Epidermal melanocyte (primary cell): ENCODE results near the gene DYNLT4.
"Not testable (repeated sequence)": the region's sequence is repeated elsewhere in the genome, so short reads cannot be mapped to it uniquely, and the experiment has no call there.

Experiments used
- DNase-seq: peaks from one replicate; pipeline ENCODE4 v3.0.0; 2011; ENCODE audit warnings: low spot score; ENCODE audit not compliant: insufficient read length

The DYNLT4 gene, protein sequence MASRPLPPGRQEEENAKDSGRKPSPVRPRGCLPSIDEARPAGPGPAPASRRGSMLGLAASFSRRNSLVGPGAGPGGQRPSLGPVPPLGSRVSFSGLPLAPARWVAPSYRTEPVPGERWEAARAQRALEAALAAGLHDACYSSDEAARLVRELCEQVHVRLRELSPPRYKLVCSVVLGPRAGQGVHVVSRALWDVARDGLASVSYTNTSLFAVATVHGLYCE

DNA sequence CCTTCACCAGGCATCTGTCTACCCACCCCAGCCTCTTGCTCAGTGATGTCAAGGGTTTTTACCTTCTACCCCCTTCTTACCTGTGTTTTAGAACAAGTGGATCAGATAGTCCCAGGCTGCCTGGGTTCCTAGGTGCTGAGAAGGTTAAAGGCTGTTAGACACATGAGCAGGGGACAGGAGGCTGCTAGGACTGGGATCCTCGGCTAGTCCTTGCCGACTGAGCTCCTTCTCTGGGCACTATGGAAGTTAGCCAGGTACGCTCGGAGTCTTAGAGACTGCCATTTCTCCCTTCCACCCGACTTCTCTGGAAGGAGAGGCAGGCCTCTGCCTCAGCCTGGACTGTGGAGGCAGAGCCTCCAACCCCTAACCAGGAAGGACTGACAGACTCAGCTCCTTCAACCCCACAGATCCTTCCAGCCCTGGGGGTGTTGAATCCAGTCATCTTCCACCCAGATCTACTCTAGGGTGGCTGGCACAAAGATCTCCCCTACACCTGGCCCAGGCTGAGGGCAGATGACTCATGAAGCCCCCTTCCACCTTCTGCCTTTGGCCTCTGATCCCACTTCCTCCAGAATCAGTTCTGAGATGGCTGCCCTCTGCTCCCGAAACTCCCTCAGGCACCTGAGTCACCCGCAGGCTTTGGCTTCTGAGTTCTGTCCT is at the start of gene DYNLT4:
TSS of gene DYNLT4 (minus strand) at position 648 of the 660 bp plus-strand sequence. CDS start 683 bp downstream, outside the sequence.
- DNase-seq = no peak

DNA sequence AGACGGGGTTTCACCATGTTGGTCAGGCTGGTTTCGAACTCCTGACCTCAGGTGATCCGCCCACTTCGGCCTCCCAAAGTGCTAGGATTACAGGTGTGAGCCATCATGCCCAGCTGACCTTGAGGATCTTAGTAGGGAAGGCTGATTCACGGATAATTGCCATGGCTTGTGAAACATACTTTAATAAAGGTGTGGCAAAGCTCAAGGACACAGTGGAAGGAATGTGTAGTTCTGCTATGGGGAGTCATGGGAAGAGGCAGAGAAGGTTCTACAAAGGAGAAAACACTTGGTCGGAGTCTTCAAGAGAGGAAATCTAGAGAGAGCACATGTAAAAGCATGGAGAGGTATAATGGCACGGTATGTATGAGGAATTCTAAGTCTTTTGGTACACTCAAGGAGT is 48.6 kb upstream of the DYNLT4 start:
- DNase-seq = no peak

DNA sequence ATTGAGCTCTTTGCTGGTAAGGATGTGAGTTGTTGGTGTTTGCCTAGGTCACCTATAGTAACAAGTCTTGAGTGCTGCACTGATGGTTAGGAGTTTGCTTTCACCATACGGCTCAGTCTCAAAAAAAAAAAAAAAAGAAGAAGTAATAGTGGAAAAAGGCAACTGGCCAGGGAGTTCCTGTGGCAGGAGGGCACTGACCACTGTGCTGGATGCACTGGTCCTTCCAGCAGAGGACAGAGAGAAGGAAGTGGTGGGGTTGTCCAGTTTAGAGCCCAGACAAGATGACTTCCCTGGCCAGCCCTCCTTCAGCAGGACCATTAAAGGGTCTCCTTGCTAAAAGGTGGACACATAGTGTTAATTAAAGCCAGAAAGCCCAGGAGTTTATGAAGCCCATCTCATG is 47.8 kb upstream of the DYNLT4 start:
- DNase-seq = no peak

DNA sequence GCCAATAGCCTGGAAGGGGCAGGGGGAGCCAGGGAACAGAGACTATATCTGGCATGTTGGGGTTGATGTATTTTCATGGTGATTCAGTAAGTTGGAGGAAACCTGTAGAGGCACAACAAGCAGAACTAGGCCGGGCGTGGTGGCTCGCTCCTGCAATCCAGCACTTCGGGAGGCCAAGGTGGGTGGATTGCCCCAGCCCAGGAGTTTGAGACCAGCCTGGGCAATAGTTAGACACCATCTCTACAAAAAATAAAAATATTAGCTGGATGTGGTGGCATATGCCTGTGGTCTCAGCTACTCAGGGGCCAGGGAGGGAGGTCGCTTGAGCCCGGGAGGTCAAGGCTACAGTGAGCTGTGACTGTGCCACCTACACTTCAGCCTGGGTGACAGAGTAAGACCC is 46.0 kb upstream of the DYNLT4 start:
- DNase-seq = no peak

DNA sequence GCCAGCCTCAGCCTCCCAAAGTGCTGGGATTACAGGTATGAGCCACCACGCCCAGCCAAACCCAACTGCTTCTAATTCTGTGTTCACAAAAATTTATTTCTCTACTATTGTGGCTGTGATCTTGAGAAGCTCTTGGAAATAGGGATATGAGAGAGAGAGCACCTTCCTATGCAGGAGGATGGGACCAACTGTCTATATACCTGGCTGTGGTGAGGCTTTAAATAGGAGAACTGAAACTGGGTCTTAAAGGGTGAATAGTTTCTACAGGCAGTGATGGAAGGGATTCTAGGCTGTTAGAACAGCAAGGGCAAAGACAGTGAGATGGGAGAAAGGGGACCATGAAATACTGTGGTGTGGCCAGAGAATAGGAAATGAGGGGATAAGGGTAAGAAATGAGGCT is 44.2 kb upstream of the DYNLT4 start:
- no peak for DNase-seq

DNA sequence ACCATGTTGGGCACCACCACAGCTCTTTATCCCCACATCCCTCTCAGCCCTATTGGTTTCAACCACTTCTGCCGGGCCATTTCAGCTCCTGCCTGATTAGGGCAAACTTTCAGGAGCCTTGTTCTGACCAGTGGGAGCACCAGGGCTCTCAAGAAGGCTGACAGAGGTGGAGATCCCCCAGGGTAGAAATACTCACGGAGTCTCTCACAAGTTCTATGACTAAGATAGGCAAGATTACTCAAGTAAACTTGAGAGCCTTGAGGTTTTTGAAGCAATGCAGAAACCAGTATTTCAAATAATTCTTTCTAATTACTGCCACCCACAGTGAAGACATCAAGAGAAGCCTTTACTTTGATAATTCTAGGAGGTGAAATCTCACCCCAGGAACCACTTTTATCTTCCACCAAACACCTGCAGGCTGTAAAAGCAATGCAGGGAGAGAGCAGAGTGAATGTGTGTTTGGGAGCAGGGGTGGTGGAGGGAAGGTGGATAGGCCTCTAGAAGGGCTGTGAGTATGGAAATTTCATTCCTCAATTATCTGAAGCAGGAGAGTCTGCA is 42.5 kb upstream of the DYNLT4 start:
- no peak for DNase-seq

DNA sequence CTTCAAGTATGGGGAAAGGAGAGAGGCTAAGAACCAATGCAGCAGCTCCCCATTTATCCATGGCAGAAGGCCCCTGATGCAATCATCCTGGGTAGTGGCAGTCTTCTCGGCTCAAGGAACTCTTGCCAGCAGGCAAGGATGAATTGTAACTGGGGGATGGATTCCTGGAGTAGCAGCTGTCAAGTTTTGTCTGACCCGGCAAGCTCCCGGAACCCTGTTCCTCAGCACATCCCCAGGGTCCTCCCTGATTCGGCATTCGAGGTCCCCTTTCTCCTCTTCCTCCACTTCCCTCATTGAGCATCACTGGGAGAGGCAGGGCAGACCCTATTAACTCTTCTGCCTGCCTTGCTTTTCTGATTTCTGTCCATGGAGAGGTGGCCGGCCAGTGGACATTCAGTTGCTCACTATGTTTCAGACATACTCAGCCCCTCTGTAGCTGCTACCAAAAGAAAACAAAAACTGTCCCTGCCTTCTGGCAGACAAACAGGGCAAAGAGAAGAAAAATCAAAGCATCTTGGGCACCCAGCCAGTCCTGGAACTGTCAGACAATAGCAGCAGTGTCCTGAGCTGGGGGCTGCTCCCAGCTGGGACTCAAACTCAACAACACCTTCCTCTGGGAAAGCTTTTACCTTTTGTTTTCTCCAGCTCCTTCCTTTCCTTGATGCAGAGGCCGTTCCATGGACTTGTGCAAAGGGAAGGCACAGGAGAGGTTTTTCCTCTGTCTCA is 41.5 kb upstream of the DYNLT4 start:
- DNase-seq = no peak

DNA sequence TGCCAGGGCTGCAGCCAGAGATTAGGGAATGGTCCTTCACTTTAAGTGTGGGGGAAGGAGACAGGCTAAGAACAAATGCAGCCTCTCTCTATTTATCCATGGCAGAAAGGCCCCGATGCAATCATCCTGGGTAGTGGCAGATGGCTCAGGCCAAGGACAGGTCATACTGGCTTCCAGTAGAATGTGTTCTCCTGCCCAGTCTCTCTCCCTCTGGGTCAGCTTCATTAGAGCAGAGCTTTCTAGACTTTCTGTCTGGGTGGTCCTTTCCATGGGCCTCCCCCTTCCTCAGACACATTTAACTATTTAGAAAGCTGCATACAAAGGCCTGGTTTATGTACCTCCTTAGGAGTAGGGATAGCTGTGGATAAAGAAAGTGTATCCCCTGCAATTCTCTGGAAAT is 40.7 kb upstream of the DYNLT4 start:
- no peak for DNase-seq

DNA sequence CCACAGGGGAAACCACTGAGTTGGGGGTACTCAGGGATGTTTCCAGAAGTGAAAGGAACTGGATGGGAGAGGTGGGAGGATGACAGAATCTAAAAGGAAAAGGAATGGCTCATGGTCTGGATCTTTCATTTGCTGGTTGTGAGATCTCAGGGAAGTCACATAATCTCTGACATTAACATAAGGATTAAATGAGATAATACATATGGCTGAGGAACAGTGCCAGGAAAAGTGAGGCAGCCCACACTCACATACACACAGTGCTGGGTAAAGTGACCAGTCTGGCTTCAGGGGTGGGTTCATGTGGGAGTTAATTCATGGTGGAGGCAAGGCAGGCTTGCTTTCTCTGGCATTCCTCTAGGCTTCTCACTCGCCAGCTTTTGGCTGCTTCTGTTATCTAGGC is 39.8 kb upstream of the DYNLT4 start:
- no peak for DNase-seq

DNA sequence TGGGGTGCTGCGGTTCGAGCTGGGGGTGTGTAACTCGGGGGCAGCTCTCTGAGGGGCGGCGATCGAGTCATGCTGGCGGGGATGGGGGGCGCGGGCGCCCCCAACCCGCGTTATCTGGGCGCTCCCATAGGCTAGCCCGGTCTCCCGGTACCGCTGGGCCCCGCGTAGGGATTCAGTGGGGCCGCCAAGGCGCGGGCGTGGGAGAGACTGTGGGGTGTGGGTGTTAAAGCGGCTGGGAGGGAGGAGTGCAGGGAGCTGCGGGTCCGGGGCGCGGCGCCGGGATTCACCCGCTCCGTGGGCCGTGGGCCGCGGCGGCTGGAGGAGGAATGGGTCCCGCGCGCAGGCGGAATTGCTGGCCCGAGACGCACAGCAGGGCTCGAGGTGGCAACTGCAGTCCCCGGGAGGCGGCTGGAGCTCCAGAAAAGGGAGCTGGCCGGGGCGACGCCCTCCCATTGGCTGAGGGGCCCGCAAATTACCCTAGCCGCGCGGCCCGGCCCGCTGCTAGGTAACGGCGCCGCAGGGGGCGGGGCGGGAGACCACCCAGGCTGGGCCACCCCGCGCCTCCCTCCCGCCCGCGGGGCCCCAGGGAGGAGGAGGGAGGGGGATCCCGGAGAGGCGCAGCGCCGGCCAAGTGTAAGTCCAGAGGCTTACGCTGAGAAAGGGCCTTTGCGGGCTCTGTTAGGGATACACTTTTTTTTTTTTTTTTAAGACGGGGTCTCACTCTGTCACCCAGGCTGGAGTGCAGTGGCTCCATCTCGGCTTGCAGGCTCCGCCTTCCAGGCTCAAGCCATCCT is 35.9 kb upstream of the DYNLT4 start, which contains the start of gene PTCH2:
TSS of gene PTCH2 (minus strand) at position 392 of the 794 bp plus-strand sequence. CDS start at position 71, 321 bp downstream.
- peak; percentile 81 for DNase-seq

DNA sequence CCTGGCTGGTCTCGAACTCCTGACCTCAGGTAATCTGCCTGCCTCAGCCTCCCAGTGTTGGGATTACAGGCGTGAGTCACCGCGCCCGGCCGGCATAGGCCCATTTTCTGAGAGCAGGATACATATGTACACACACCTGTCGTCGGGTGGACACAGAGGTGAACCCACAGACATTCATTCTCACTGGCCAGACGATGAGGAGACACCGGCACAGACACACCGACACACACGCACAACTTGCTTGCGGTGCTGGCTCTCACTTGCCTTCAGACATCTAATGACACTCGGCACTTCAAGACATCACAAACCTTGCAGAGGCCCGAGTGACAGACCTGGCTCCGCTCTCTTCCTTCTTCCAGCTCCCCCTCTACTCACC is 35.3 kb upstream of the DYNLT4 start:
- DNase-seq = no peak

DNA sequence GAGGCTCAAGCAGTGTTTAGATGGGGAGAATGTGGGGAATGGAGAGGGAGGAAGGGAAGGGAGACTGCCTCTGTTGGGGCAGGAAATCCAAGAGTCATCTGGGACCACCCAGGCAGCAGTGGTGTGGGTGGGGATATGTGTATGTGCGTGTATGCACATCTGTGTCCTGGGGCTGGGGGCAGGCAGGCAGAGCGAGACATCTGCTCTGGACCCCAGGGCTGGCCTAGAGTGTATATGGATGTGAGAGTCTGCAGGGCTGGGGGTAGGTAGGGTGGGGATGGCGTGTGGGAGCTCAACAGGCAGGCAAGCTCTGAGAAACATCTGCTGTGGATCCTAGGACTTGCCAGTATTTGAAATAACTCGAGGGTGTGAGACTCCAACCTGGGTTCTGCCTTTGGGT is 32.4 kb upstream of the DYNLT4 start:
- no peak for DNase-seq

DNA sequence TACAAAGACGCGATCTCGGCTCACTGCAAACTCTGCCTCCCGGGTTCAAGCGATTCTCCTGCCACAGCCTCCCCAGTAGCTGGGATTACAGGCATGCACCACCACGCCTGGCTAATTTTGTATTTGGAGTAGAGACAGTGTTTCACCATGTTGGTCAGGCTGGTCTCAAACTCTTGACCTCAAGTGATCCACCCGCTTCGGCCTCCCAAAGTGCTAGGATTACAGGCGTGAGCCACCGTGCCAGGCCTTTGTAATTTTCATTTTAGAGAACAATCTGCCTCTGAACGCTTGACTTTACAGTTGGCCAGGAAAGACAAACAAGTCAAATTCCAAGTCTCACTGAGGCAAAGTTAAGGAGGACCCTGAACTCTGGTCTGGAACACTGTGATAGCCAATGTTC is 31.1 kb upstream of the DYNLT4 start:
- not testable (repeated sequence) for DNase-seq

DNA sequence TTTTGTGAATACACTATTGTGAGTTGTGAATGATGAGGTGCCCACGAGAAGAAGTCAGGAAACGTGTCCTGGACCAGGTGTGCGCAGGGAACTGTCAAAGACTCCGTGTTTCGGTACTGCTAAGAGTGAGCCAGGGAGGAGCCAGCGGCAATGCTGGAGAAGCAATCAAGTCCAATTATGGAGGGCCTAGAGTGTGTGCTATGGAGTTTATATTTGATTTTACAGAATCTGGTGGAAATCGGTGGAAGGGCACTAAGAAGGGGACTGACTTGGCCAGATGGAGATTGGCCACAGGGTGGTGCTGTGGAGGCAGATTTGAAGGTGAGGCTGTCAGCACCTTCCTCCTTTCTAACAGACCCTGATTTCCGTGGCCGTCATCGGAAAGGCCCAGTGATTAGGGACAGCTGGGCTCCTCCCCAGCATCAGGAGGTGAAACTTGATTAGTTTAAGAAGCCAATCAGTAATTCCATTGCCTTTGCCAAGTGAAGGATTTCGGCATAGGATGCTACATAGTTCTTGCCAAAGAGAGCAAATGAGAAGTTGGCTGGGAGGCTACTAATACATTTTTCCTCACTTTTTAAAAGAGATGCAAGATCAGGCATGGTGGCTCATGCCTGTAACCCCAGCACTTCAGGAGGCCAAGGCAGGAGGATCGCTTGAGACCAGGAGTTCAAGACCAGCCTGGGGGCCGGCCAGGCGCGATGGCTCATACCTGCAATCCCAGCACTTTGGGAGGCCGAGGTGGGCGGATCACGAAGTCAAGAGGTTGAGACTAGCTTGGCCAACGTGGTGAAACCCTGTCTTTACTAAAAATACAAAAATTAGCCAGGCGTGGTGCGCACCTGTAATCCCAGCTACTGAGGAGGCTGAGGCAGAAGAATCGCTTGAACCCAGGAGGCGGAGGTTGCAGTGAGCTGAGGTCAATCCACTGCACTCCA is 28.9 kb upstream of the DYNLT4 start:
- DNase-seq = peak; percentile 74

DNA sequence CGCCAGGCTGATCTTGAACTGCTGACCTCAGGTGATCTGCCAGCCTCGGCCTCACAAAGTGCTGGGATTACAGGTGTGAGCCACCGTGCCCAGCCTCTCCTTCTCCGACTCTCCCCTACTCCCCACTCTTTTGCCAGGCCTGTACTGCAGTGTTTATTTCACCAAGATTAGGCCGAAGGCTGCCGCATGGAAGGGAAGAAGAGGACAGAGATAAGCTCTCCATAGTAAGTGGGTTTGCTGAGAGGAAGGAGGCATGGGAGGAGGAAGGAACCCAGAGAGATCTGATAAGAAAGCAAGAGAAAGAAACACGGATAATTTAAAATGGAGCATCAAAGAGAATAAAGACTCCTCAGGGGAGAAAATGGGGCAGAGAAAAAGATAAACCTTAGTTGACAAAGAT is 27.2 kb upstream of the DYNLT4 start:
- DNase-seq = no peak

DNA sequence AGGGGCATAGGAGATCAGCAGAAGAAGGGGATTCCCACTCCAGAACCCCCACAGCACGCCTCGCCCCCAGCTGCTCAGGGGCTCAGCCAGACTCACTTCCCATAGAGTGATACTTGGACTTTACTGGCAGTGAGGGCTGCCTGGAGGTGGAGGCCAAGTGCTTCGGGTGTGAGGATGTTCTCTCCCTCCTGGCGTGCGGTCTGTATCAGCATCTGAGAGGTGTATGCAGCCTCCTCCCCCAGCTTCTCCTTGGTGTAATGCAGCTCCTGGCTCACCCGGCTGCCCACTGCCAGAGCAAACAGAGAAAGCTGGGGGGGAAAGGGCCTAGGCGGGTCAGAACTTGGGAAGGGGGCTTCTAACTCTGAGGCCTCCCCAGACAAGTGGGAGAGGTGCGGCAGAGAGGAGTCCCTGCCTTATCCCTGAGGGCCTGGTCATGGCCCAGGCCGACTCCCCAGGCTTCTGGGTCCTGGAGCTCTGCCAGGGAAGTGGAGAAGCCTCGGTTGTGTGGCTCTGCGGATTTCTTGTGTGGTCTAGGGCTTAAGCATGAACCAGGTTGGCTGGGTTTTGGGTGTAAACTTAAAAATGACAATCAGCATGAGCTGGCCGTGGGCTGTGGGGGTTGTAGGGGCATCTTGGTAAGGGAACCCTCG is 25.0 kb upstream of the DYNLT4 start:
- no peak for DNase-seq

DNA sequence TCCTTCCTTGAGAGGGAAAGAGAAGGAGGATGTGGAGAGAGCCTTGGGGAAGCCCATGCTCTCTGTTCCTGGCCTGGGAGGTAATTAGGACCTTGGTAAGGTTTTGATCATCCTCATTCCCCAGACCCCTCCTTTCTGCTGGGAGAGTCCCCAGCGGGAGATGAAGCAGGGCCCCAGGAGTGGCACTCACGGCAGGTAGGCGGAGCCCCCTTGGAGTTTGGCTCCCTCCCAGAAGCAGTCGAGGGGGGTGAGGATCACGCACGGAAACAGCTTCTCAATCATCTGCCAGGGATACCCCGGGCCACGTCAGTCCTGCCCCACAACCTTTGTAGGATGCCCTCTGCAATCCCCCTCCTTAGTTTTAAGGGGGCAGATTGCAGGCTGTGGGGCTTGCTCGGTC is 24.4 kb upstream of the DYNLT4 start:
- no peak for DNase-seq

DNA sequence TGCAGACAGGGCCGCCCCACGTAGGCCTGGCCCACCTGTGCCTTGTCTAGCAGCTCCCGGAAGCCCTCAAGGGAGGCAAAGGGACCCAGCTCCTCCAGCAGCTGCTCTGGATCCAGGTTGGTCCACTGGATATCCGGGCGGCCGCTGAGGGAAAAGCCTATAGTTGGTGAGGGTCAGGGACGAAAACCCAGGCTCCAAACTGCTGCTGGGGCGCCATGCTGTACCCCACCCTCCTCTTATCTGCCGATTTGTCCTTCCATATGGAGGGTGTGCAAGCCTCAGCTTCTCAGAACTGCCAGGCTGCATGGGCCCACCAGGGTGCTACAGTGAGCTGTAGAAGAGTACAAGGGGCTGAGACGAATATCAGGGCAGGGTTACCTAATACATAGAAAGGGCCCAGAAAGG is 23.8 kb upstream of the DYNLT4 start:
- DNase-seq = no peak

DNA sequence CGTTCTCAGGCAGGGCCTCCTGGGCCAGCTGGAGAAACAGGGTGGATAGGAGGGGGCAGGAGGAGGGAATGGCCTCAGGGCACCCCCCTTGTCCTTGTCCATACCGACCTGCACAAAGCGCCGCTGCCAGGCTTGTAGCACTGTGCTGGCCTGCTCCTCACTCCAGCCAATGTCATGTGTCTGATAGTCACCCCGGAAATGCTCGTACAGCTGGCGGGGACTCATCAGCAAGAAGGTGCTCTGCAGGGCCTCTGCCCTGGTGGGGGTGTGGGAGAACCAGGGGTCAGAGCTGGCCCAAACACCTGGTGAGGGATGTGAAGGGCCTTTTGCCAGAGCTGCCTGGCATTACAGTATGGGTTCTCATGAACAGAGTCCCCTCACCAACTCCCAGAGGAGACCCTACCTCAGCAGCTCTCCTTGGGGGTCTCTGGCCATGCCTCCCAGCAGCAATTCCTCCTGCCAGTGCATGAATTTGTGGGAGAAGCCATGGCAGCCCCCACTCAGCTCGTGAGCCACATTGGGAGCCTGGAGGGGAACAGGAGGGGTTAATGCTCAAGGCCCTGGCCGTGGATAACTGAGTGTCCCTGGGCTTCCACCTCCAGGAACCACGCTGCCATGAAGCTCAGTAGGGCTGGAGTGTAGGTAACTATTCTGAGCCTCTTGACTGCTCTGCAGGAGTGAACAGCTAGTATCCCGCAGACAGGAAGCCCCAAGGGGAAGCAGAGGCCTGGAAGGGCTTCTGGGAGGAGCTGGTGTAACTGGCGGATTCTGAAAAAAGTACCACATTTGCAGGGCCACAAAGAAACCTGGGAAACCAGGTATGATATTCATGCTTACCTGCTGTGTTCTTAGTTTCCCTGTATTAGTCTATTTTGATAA is 22.6 kb upstream of the DYNLT4 start:
- DNase-seq = no peak
